HepG2 (cell line): ENCODE data around the gene KDELR3. TPM values are rescaled to one million over a fixed set of nuclear protein-coding genes. Genes with fewer than 3 reads are reported as not detected.

Source experiments
- FOXK1 ChIP-seq: sonication (generic); formaldehyde crosslinking; IDR thresholded peaks from 2 replicates; pipeline ENCODE4 v1.4.0; 2020; ENCODE audit warnings: low read depth, missing genetic modification reagents, borderline replicate concordance
- GABPB1 ChIP-seq: IDR thresholded peaks from 2 replicates; pipeline ENCODE4 v1.6.1; 2016; ENCODE audit warnings: mild to moderate bottlenecking, missing genetic modification reagents, moderate library complexity, missing compliant biosample characterization
- HMG20A ChIP-seq: IDR thresholded peaks from 2 replicates; pipeline ENCODE4 v1.6.1; 2016; ENCODE audit warnings: borderline replicate concordance
- JUN ChIP-seq: sonication (generic); formaldehyde crosslinking; IDR thresholded peaks from 2 replicates; pipeline ENCODE4 v1.4.0; 2020; ENCODE audit warnings: mild to moderate bottlenecking, missing genetic modification reagents
- KDM5A ChIP-seq: fragments of 200-600 bp; sonication (generic); IDR thresholded peaks from 2 replicates; pipeline ENCODE4 v1.7.0; 2018; ENCODE audit warnings: antibody characterized with exemption, mild to moderate bottlenecking, low read length, borderline replicate concordance
- NFKBIZ ChIP-seq: IDR thresholded peaks from 2 replicates; pipeline ENCODE4 v1.6.1; 2018; ENCODE audit warnings: missing genetic modification reagents, missing compliant biosample characterization
- SNAI1 ChIP-seq: sonication (generic); formaldehyde crosslinking; IDR thresholded peaks from 2 replicates; pipeline ENCODE4 v1.5.0; 2020; ENCODE audit warnings: mild to moderate bottlenecking, missing genetic modification reagents, borderline replicate concordance
- SOX13 ChIP-seq, 3 experiments: fragments of 450-650 bp in 1 of 3; sonication (generic) in 1 of 3; formaldehyde crosslinking in 1 of 3; IDR thresholded peaks in 2 of 3; conservative IDR thresholded peaks in 1 of 3; 2 replicates each; pipeline versions ENCODE4 v1.5.0 to v1.6.1; 2016 to 2020; ENCODE audit warnings: antibody characterized with exemption in 1 of 3, mild to moderate bottlenecking in 1 of 3, missing compliant biosample characterization in 1 of 3, missing genetic modification reagents in 1 of 3, moderate library complexity in 1 of 3
- SP1 ChIP-seq, 2 experiments: fragments of 450-650 bp in 1 of 2; sonication (generic) in 1 of 2; formaldehyde crosslinking in 1 of 2; IDR thresholded peaks; 2 replicates each; pipeline versions ENCODE4 v1.4.0 to v1.6.1; 2016 to 2020; ENCODE audit warnings: missing genetic modification reagents in 1 of 2
- ZBTB8A ChIP-seq: sonication (generic); formaldehyde crosslinking; IDR thresholded peaks from 2 replicates; pipeline ENCODE4 v1.4.0; 2020; ENCODE audit warnings: mild to moderate bottlenecking, low read depth, missing genetic modification reagents, borderline replicate concordance
- ZKSCAN1 ChIP-seq: fragments of 150-350 bp; IDR thresholded peaks from 2 replicates; pipeline ENCODE4 v1.6.1; 2014; ENCODE audit warnings: low read length
- ZNF335 ChIP-seq: sonication (generic); formaldehyde crosslinking; IDR thresholded peaks from 2 replicates; pipeline ENCODE4 v1.4.0; 2020; ENCODE audit warnings: missing genetic modification reagents
- ZNF407 ChIP-seq: sonication (generic); formaldehyde crosslinking; IDR thresholded peaks from one replicate; pipeline ENCODE4 v1.5.1; 2020; ENCODE audit warnings: mild to moderate bottlenecking, missing genetic modification reagents; ENCODE audit errors: not compliant biosample characterization
- ZNF569 ChIP-seq: sonication (generic); formaldehyde crosslinking; IDR thresholded peaks from 2 replicates; pipeline ENCODE4 v1.5.0; 2020; ENCODE audit warnings: mild to moderate bottlenecking, missing genetic modification reagents, moderate library complexity, borderline replicate concordance
- ZNF615 ChIP-seq: sonication (generic); formaldehyde crosslinking; IDR thresholded peaks from 2 replicates; pipeline ENCODE4 v1.5.0; 2020; ENCODE audit warnings: mild to moderate bottlenecking, missing genetic modification reagents, borderline replicate concordance
- ZNF672 ChIP-seq: sonication (generic); formaldehyde crosslinking; IDR thresholded peaks from 2 replicates; pipeline ENCODE4 v1.8.1; 2022; ENCODE audit warnings: missing genetic modification reagents
- polyA plus RNA-seq, 8 experiments: library from polyadenylated mRNA; depleted of rRNA in 3 of 8; stranded (reverse) in 7 of 8; unstranded in 1 of 8; fragments of >200 nt; fragmentation: Illumina TruSeq in 4 of 8; extraction: Trizol in 4 of 8; gene quantifications; 2 replicates each; pipeline versions ENCODE4 v1.2.1 to v1.2.3, GENCODE V29; 2011 to 2016; ENCODE audit warnings: low read depth in 4 of 8, missing spikeins in 1 of 8, mixed read lengths in 1 of 8; ENCODE audit not compliant: insufficient read depth in 1 of 8
- total RNA-seq, 5 experiments: library from RNA; depleted of rRNA; stranded (reverse); fragments of >200 nt; fragmentation: Illumina TruSeq; extraction: Trizol; gene quantifications; 2 replicates each; pipeline ENCODE4 v1.2.3, GENCODE V29; 2016; ENCODE audit warnings: low read depth in 1 of 5
- TF ChIP-seq, protein P1 (sequence below): IDR thresholded peaks from 2 replicates; pipeline ENCODE4 v1.6.1; 2016; ENCODE audit warnings: mild to moderate bottlenecking, missing biosample characterization, missing genetic modification reagents
- TF ChIP-seq, protein P2 (sequence below): sonication (generic); formaldehyde crosslinking; IDR thresholded peaks from 2 replicates; pipeline ENCODE4 v1.5.1; 2020; ENCODE audit warnings: mild to moderate bottlenecking, moderate library complexity, missing genetic modification reagents

The KDELR3 gene
- total and polyA plus RNA-seq, 2 of the 13 experiments (the other 11 are each of a cell fraction or from before 2014, with no cell fraction given), result 24.2 to 65.7 TPM

DNA sequence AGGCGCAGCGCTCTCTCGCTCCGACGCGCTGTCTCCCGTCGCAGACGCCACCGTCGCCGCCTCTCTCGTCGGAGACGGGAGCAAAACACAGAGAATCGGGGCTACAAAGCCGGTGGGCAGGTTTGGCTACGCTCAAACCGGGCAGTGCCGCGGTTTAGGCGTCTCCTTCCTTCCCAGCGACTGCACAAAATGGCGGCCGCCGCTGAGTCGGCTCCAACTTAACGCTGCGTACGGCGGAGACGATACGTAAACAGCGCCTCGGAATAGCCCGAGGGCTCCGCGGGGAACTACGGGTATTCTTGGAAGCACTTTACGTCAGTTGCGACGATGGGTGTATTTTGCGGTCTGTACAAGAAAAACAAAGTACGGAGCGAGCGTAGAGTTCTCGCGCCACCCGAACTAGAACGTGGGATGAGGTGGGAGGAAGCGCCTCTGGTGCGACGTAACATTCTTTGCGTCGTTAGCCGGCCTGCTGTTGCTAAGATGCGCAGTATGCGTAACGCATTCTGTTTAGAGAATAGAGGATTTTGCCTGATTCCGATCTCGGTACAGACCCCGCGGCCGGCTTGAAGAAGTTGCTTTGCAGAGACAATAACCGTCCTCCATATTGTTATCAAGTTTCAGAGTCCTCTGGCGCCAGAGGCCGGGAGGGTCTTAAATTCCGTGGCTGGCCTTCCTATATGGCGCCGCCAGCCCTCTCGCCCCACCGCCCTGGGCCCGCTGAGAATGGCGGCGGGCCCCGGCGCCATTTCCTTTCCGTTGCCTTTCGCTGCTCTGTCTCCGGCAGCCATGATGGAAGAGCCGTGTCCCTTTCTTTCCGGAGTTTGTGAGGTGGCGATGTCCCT is 38.4 kb downstream of the KDELR3 start, which contains the start of gene DDX17 (continued):
- TF ChIP-seq ZNF407 (CRISPR knock-in tag) (no peak), SNAI1 (CRISPR knock-in tag) (peak; percentile 81), KDM5A (peak; percentile 54; the same call in 1 of the 2 replicates), ZKSCAN1 (no peak), GABPB1 (CRISPR knock-in tag) (peak; percentile 40; the same call in 1 of the 2 replicates), FOXK1 (CRISPR knock-in tag) (no peak; the same call in 1 of the 2 replicates), ZNF615 (CRISPR knock-in tag) (no peak), ZBTB8A (CRISPR knock-in tag) (no peak), ZNF569 (no peak), ZNF672 (CRISPR knock-in tag) (no peak), JUN (CRISPR knock-in tag) (no peak), ZNF335 (0 out of 2 replicates have a peak, but pooled peaks have one; percentile 54), NFKBIZ (CRISPR knock-in tag) (no peak), SOX13 (IDR thresholded peaks at IDR 0.05) (no peak), SOX13 (CRISPR knock-in tag; conservative IDR thresholded peaks at IDR 0.05 in 1 of 2, IDR thresholded peaks at IDR 0.05 in 1 of 2) (0 out of 4 replicates have a peak, but pooled peaks of 1 of the 2 experiments have one; percentile 13), HMG20A (no peak), SP1 (IDR thresholded peaks at IDR 0.05) (no peak), SP1 (CRISPR knock-in tag; IDR thresholded peaks at IDR 0.05) (no peak; the same call in 1 of the 2 replicates)
- TF ChIP-seq, protein P1, sequence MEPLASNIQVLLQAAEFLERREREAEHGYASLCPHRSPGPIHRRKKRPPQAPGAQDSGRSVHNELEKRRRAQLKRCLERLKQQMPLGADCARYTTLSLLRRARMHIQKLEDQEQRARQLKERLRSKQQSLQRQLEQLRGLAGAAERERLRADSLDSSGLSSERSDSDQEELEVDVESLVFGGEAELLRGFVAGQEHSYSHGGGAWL (CRISPR knock-in tag), result peak; percentile 48
- TF ChIP-seq, protein P2, sequence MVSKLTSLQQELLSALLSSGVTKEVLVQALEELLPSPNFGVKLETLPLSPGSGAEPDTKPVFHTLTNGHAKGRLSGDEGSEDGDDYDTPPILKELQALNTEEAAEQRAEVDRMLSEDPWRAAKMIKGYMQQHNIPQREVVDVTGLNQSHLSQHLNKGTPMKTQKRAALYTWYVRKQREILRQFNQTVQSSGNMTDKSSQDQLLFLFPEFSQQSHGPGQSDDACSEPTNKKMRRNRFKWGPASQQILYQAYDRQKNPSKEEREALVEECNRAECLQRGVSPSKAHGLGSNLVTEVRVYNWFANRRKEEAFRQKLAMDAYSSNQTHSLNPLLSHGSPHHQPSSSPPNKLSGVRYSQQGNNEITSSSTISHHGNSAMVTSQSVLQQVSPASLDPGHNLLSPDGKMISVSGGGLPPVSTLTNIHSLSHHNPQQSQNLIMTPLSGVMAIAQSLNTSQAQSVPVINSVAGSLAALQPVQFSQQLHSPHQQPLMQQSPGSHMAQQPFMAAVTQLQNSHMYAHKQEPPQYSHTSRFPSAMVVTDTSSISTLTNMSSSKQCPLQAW (CRISPR knock-in tag), result peak; percentile 55; the same call in 1 of the 2 replicates
